Activated naive CD4-positive, alpha-beta T cell treated with anti-CD3 and anti-CD28 coated beads, Interleukin-2, amount 10 ng/mL, durations not matched to agents 7 days and 5 days (primary cell): ENCODE data around the gene MYF5.

Experiments
- CTCF ChIA-PET: fragments of 350-600 bp; sonication (Branson Sonifier 250); formaldehyde crosslinking; loops from one replicate; lab custom pipeline; 2021; ENCODE audit warnings: antibody characterized with exemption; lab: Charles Lee
- DNase-seq: peaks from one replicate; pipeline ENCODE4 v3.0.0-alpha.2; 2020
- H3K27ac Mint-ChIP-seq: one replicate; pipeline ENCODE4 v1.8.0; 2021; ENCODE audit warnings: mild to moderate bottlenecking, moderate library complexity, mixed read lengths
- H3K27me3 Mint-ChIP-seq: one replicate; pipeline ENCODE4 v1.8.0; 2021; ENCODE audit warnings: mild to moderate bottlenecking, mixed read lengths
- H3K36me3 Mint-ChIP-seq: one replicate; pipeline ENCODE4 v1.8.0; 2021; ENCODE audit warnings: mixed read lengths
- H3K4me1 Mint-ChIP-seq: one replicate; pipeline ENCODE4 v1.8.0; 2021; ENCODE audit warnings: mixed read lengths
- H3K4me3 Mint-ChIP-seq: one replicate; pipeline ENCODE4 v1.8.0; 2021; ENCODE audit warnings: mild to moderate bottlenecking, moderate library complexity, mixed read lengths
- H3K9me3 Mint-ChIP-seq: one replicate; pipeline ENCODE4 v1.8.0; 2021; ENCODE audit warnings: mixed read lengths

The MYF5 gene

GRCh38 chr12:80766210-80766609 lies 49.5 kb downstream of the MYF5 start:
- Mint-ChIP-seq H3K9me3 (no peaks in the 10 kb centered on the region), H3K27ac (no peak overlapping the region), H3K36me3 (no peaks in the 10 kb centered on the region), H3K27me3 (no peaks in the 10 kb centered on the region), H3K4me1 (no peaks in the 10 kb centered on the region), H3K4me3 (no peak overlapping the region)
- CTCF ChIA-PET, result interaction anchor here (0.9 kb wide), 1 partner anchor 353 kb away, joined by 3 read pairs; no protein-coding TSS in a partner anchor
- DNase-seq, result no peak

- Mint-ChIP-seq H3K9me3 (no peaks in the 10 kb centered on the region), H3K4me1 (no peaks in the 10 kb centered on the region), H3K27me3 (no peaks in the 10 kb centered on the region), H3K27ac (no peak overlapping the region), H3K4me3 (no peak overlapping the region), H3K36me3 (no peaks in the 10 kb centered on the region)
- CTCF ChIA-PET, result no interaction called here
- DNase-seq, result no peak
These were observed 50.2 kb downstream of the MYF5 start for GRCh38 chr12:80766897-80767296.
